SU-DHL-6 (cell line): ENCODE data around the gene MBD5.

Experiments used
- H2AFZ ChIP-seq: fragments of 200-600 bp; sonication (generic); 2 replicates; pipeline ENCODE4 v1.6.1; 2014; ENCODE audit warnings: low read depth, mild to moderate bottlenecking, moderate library complexity, mixed read lengths, antibody characterized with exemption, low read length; ENCODE audit not compliant: severe bottlenecking
- H3F3A ChIP-seq: fragments of 200-600 bp; shearing (Covaris generic); 2 replicates; pipeline ENCODE4 v1.6.0; 2016; ENCODE audit warnings: antibody characterized with exemption, mild to moderate bottlenecking; ENCODE audit not compliant: insufficient read depth
- H3K27ac ChIP-seq: fragments of 200-600 bp; sonication (generic); 2 replicates; pipeline ENCODE4 v1.5.1; 2016; ENCODE audit warnings: low read depth, mild to moderate bottlenecking, low read length, moderate library complexity, mixed read lengths
- H3K27me3 ChIP-seq: fragments of 200-600 bp; sonication (generic), shearing (Covaris generic); 2 replicates; pipeline ENCODE4 v1.6.0; 2014; ENCODE audit warnings: mild to moderate bottlenecking, low read length
- H3K36me3 ChIP-seq: fragments of 200-600 bp; sonication (generic); 2 replicates; pipeline ENCODE4 v1.6.1; 2014; ENCODE audit warnings: mild to moderate bottlenecking, low read length, mixed read lengths
- H3K4me2 ChIP-seq: fragments of 300-600, 200-600 bp; shearing (Covaris generic), sonication (generic); 2 replicates; pipeline ENCODE4 v1.6.0; 2014; ENCODE audit warnings: low read length, low read depth, mild to moderate bottlenecking; ENCODE audit not compliant: poor library complexity, severe bottlenecking
- H3K4me3 ChIP-seq: fragments of 200-600 bp; sonication (generic); 2 replicates; pipeline ENCODE4 v1.5.1; 2014; ENCODE audit warnings: antibody characterized with exemption, low read length, mild to moderate bottlenecking, mixed read lengths; ENCODE audit not compliant: insufficient read depth, poor library complexity, severe bottlenecking
- H3K79me2 ChIP-seq: fragments of 200-600 bp; sonication (generic); 2 replicates; pipeline ENCODE4 v1.6.1; 2014; ENCODE audit warnings: mild to moderate bottlenecking, low read length, moderate library complexity; ENCODE audit not compliant: insufficient read depth
- H3K9ac ChIP-seq: fragments of 200-600 bp; sonication (generic); 2 replicates; pipeline ENCODE4 v1.7.0; 2014; ENCODE audit warnings: mild to moderate bottlenecking, low read length
- H3K9me2 ChIP-seq: fragments of 200-600 bp; sonication (generic); replicated peaks from 2 replicates; pipeline ENCODE4 v1.6.1; 2014; ENCODE audit warnings: low read length; ENCODE audit not compliant: insufficient read depth
- H3K9me3 ChIP-seq: fragments of 200-600 bp; sonication (generic); 2 replicates; pipeline ENCODE4 v1.6.1; 2014; ENCODE audit warnings: low read length, mixed read lengths; ENCODE audit not compliant: insufficient read depth
- H4K20me1 ChIP-seq: fragments of 200-600 bp; sonication (generic); 2 replicates; pipeline ENCODE4 v1.6.1; 2014; ENCODE audit warnings: low read depth, mild to moderate bottlenecking, antibody characterized with exemption, low read length, moderate library complexity, mixed read lengths
- CTCF ChIP-seq: fragments of 200-600 bp; sonication (generic); IDR thresholded peaks from one replicate; pipeline ENCODE4 v1.5.1; 2017; ENCODE audit warnings: antibody characterized with exemption, mild to moderate bottlenecking, low read length, moderate library complexity; ENCODE audit not compliant: insufficient read depth, poor library complexity, severe bottlenecking
- EZH2phosphoT487 ChIP-seq: fragments of 200-600 bp; sonication (generic), shearing (Covaris generic); conservative IDR thresholded peaks from 2 replicates; pipeline ENCODE4 v1.6.1; 2018; ENCODE audit warnings: mild to moderate bottlenecking, antibody characterized with exemption, low read length, moderate library complexity, mixed read lengths

MBD5 gene

GRCh38 chr2:148259674-148260073, 238.8 kb downstream of the MBD5 start:
- Histone ChIP-seq H3K27ac (no peak overlapping the region), H3K9ac (no peak overlapping the region), H4K20me1 (no peaks in the 10 kb centered on the region), H3K27me3 (no peaks in the 10 kb centered on the region), H3K79me2 (no peaks in the 10 kb centered on the region), H2AFZ (no peak overlapping the region), H3K36me3 (no peaks in the 10 kb centered on the region), H3K9me2 (no peaks in the 10 kb centered on the region), H3F3A (no peaks in the 10 kb centered on the region), H3K4me2 (no peak overlapping the region), H3K4me3 (no peak overlapping the region), H3K9me3 (peaks cover 28% of the 10 kb centered on the region; the same call in 1 of the 2 replicates)
- TF ChIP-seq EZH2phosphoT487 (no peak), CTCF (no peak)

- H3K27ac ChIP-seq = no peak overlapping the region
- H3F3A ChIP-seq = no peaks in the 10 kb centered on the region
- no peak overlapping the region for H3K4me2 ChIP-seq
- TF ChIP-seq EZH2phosphoT487 (no peak), CTCF (no peak)
- H3K9me3 ChIP-seq = peaks cover 14% of the 10 kb centered on the region; the same call in 1 of the 2 replicates
- no peak overlapping the region for H3K4me3 ChIP-seq
- H3K9ac ChIP-seq = no peak overlapping the region
- H4K20me1 ChIP-seq = no peaks in the 10 kb centered on the region
- H2AFZ ChIP-seq = no peak overlapping the region
- no peaks in the 10 kb centered on the region for H3K79me2 ChIP-seq
- H3K36me3 ChIP-seq = no peaks in the 10 kb centered on the region
- no peaks in the 10 kb centered on the region for H3K9me2 ChIP-seq
- H3K27me3 ChIP-seq = no peaks in the 10 kb centered on the region
These were observed 243.0 kb downstream of the MBD5 start for GRCh38 chr2:148263890-148264289.

GRCh38 chr2:148273158-148273691, 252.3 kb downstream of the MBD5 start:
- Histone ChIP-seq H4K20me1 (no peaks in the 10 kb centered on the region), H3K9ac (no peak overlapping the region), H3K9me2 (no peaks in the 10 kb centered on the region), H3K79me2 (no peaks in the 10 kb centered on the region), H3F3A (no peaks in the 10 kb centered on the region), H3K27me3 (no peaks in the 10 kb centered on the region), H2AFZ (no peak overlapping the region), H3K36me3 (no peaks in the 10 kb centered on the region), H3K4me2 (no peak overlapping the region), H3K9me3 (no peaks in the 10 kb centered on the region), H3K27ac (no peak overlapping the region), H3K4me3 (no peak overlapping the region)
- TF ChIP-seq EZH2phosphoT487 = no peak
- no peak for TF ChIP-seq CTCF
